GM12878 (cell line): ENCODE data around the gene PTP4A1. TPM values are rescaled to one million over a fixed set of nuclear protein-coding genes. Genes with fewer than 3 reads are reported as not detected.

Source experiments
- ASH2L ChIP-seq: fragments of 300-600, 200-600 bp; sonication (generic); IDR thresholded peaks from 2 replicates; pipeline ENCODE4 v1.6.1; 2017; ENCODE audit warnings: low read depth, mild to moderate bottlenecking, borderline replicate concordance
- CHD4 ChIP-seq: fragments of 200-600 bp; sonication (generic); IDR thresholded peaks from 2 replicates; pipeline ENCODE4 v1.6.1; 2016; ENCODE audit warnings: mild to moderate bottlenecking
- ETV6 ChIP-seq, 2 experiments: fragments of 450-650 bp in 1 of 2; IDR thresholded peaks in 1 of 2; conservative IDR thresholded peaks in 1 of 2; 2 replicates each; pipeline ENCODE4 v1.6.1; 2014; ENCODE audit warnings: antibody characterized with exemption in 1 of 2, borderline replicate concordance in 1 of 2, low read depth in 1 of 2, mild to moderate bottlenecking in 1 of 2, moderate library complexity in 1 of 2
- EZH2 ChIP-seq: IDR thresholded peaks from 2 replicates; pipeline ENCODE4 v1.6.1; 2012; ENCODE audit warnings: low read depth, mild to moderate bottlenecking, control low read depth, inconsistent platforms, low read length, borderline replicate concordance; ENCODE audit not compliant: control insufficient read depth
- FOS ChIP-seq: IDR thresholded peaks from 3 replicates; pipeline ENCODE4 v1.6.1; 2011; ENCODE audit warnings: borderline replicate concordance; ENCODE audit not compliant: insufficient read length; ENCODE audit errors: extremely low read depth
- HCFC1 ChIP-seq: fragments of 150-350 bp; IDR thresholded peaks from 2 replicates; pipeline ENCODE4 v1.6.1; 2014; ENCODE audit warnings: low read length
- HDGF ChIP-seq: fragments of 450-650 bp; IDR thresholded peaks from 2 replicates; pipeline ENCODE4 v1.6.1; 2016; ENCODE audit warnings: antibody characterized with exemption
- MYB ChIP-seq: fragments of 150-350 bp; IDR thresholded peaks from 2 replicates; pipeline ENCODE4 v1.6.1; 2014; ENCODE audit warnings: mild to moderate bottlenecking, low read depth, low read length, borderline replicate concordance
- NBN ChIP-seq: fragments of 450-650 bp; IDR thresholded peaks from 2 replicates; pipeline ENCODE4 v1.6.1; 2016
- NFXL1 ChIP-seq: fragments of 450-650 bp; IDR thresholded peaks from 2 replicates; pipeline ENCODE4 v1.6.1; 2017; ENCODE audit warnings: antibody characterized with exemption, mild to moderate bottlenecking, borderline replicate concordance
- NR2C1 ChIP-seq: fragments of 450-650 bp; IDR thresholded peaks from 2 replicates; pipeline ENCODE4 v1.6.1; 2017; ENCODE audit warnings: antibody characterized with exemption, mild to moderate bottlenecking, moderate library complexity
- PKNOX1 ChIP-seq: fragments of 450-650 bp; IDR thresholded peaks from 2 replicates; pipeline ENCODE4 v1.6.1; 2016; ENCODE audit warnings: mild to moderate bottlenecking
- PML ChIP-seq: IDR thresholded peaks from 2 replicates; pipeline ENCODE4 v1.6.1; 2012; ENCODE audit warnings: low read length, inconsistent platforms
- RELA ChIP-seq: fragments of 450-650 bp; IDR thresholded peaks from 2 replicates; pipeline ENCODE4 v1.8.0; 2014; ENCODE audit warnings: borderline replicate concordance; ENCODE audit not compliant: partially characterized antibody
- SMAD1 ChIP-seq: fragments of 450-650 bp; IDR thresholded peaks from 2 replicates; pipeline ENCODE4 v1.6.1; 2018; ENCODE audit warnings: mild to moderate bottlenecking, low read depth; ENCODE audit not compliant: partially characterized antibody
- SMARCA5 ChIP-seq: fragments of 450-650 bp; IDR thresholded peaks from 2 replicates; pipeline ENCODE4 v1.6.1; 2017; ENCODE audit warnings: mild to moderate bottlenecking
- SMC3 ChIP-seq: IDR thresholded peaks from 2 replicates; pipeline ENCODE4 v1.6.1; 2011; ENCODE audit warnings: low read length, improper control_type of control experiment, borderline replicate concordance
- TCF3 ChIP-seq: IDR thresholded peaks from 2 replicates; pipeline ENCODE4 v1.6.1; 2012; ENCODE audit warnings: low read depth, mild to moderate bottlenecking, low read length, borderline replicate concordance; ENCODE audit not compliant: insufficient read depth
- TCF7 ChIP-seq: IDR thresholded peaks from 2 replicates; pipeline ENCODE4 v1.6.1; 2014; ENCODE audit warnings: antibody characterized with exemption, borderline replicate concordance
- USF1 ChIP-seq: IDR thresholded peaks from 2 replicates; pipeline ENCODE4 v1.6.1; 2011; ENCODE audit warnings: borderline replicate concordance, low read depth, mild to moderate bottlenecking, moderate library complexity, mixed read lengths, low read length; ENCODE audit not compliant: insufficient read depth; ENCODE audit errors: extremely low read length
- ZBTB40 ChIP-seq: fragments of 450-650 bp; IDR thresholded peaks from 2 replicates; pipeline ENCODE4 v1.6.1; 2016; ENCODE audit warnings: mild to moderate bottlenecking, moderate library complexity, borderline replicate concordance
- ZNF217 ChIP-seq: fragments of 450-650 bp; IDR thresholded peaks from 2 replicates; pipeline ENCODE4 v1.6.1; 2017; ENCODE audit warnings: antibody characterized with exemption, mild to moderate bottlenecking
- ZNF274 ChIP-seq: IDR thresholded peaks from one replicate; pipeline ENCODE4 v1.8.0; 2011; ENCODE audit not compliant: insufficient read length, insufficient read depth
- ZNF384 ChIP-seq: IDR thresholded peaks from 2 replicates; pipeline ENCODE4 v1.6.1; 2012; ENCODE audit warnings: low read depth, mild to moderate bottlenecking, low read length, improper control_type of control experiment, borderline replicate concordance
- ZNF622 ChIP-seq: fragments of 450-650 bp; IDR thresholded peaks from 2 replicates; pipeline ENCODE4 v1.6.1; 2017; ENCODE audit warnings: mild to moderate bottlenecking, inconsistent platforms
- ZSCAN29 ChIP-seq: fragments of 450-650 bp; IDR thresholded peaks from 2 replicates; pipeline ENCODE4 v1.6.1; 2017; ENCODE audit warnings: mild to moderate bottlenecking, moderate library complexity
- ZZZ3 ChIP-seq: IDR thresholded peaks from 2 replicates; pipeline ENCODE4 v1.6.1; 2011; ENCODE audit warnings: low read depth; ENCODE audit not compliant: control insufficient read depth, insufficient read length
- polyA plus RNA-seq, 11 experiments: library from polyadenylated mRNA; depleted of rRNA in 4 of 11; unstranded in 6 of 11; stranded (reverse) in 5 of 11; fragments of >200 nt; fragmentation: Nextera tagmentation in 4 of 11; fragmentation: Illumina TruSeq in 1 of 11; extraction: Ambion mirVana in 4 of 11; extraction: Trizol in 1 of 11; gene quantifications; 1 replicate in 1 of 11; 2 replicates in 10 of 11; pipeline versions ENCODE4 v1.2.1 to v1.2.3, GENCODE V29; 2011 to 2016; ENCODE audit warnings: inconsistent platforms in 2 of 11, missing spikeins in 2 of 11, low read depth in 1 of 11
- total RNA-seq, 4 experiments: library from RNA; depleted of rRNA in 3 of 4; stranded (reverse); fragments of >200 nt in 3 of 4; fragmentation: Illumina TruSeq in 1 of 4; extraction: Trizol in 1 of 4; gene quantifications; 2 replicates each; pipeline versions ENCODE4 v1.2.1 to v1.2.3, GENCODE V29; 2013 to 2021

Gene PTP4A1
- total and polyA plus RNA-seq, 10 of the 15 experiments (the other 5 are each of a cell fraction or from before 2014, with no cell fraction given): 8.5 to 190 (median 46.4) TPM; not detected in 2

- TF ChIP-seq ZBTB40 (peak; percentile 23; the same call in 1 of the 2 replicates), SMARCA5 (0 out of 2 replicates have a peak, but pooled peaks have one; percentile 55), TCF3 (no peak), NFXL1 (no peak), ZZZ3 (no peak), NBN (peak; percentile 9; the same call in 1 of the 2 replicates), ZNF622 (no peak), EZH2 (no peak), NR2C1 (no peak), SMAD1 (no peak), PKNOX1 (no peak), PML (no peak), USF1 (no peak), ASH2L (no peak), HCFC1 (no peak), TCF7 (0 out of 2 replicates have a peak, but pooled peaks have one; percentile 8), ZSCAN29 (no peak), HDGF (no peak), CHD4 (no peak), MYB (no peak), ZNF274 (no peak), ZNF384 (no peak), SMC3 (peak; percentile 53; the same call in 1 of the 2 replicates), FOS (no peak), ETV6 (conservative IDR thresholded peaks at IDR 0.05 in 1 of 2, IDR thresholded peaks at IDR 0.05 in 1 of 2; ENCODE audit: borderline replicate concordance in 1 of 2, low read depth in 1 of 2) (no peak), RELA (no peak), ZNF217 (no peak)
Observed at GRCh38 chr6:63573899-63574553, 1.7 kb downstream of the PTP4A1 start (continued).
